ENCODE results near the gene E2F4.

E2F4 gene

GRCh38 chr16:67158637-67159600 lies 33.0 kb upstream of the E2F4 start:
- no peak for DNase-seq

GRCh38 chr16:67161595-67162058 lies 30.3 kb upstream of the E2F4 start:
- DNase-seq = no peak

- DNase-seq = no peak
Measured at GRCh38 chr16:67162506-67163163, 29.3 kb upstream of the E2F4 start.

- DNase-seq = no peak
Measured at GRCh38 chr16:67163164-67163998, 28.6 kb upstream of the E2F4 start.

GRCh38 chr16:67163999-67164558 lies 27.9 kb upstream of the E2F4 start:
- DNase-seq = no peak

- DNase-seq = no peak
Measured at GRCh38 chr16:67164599-67165061, 27.3 kb upstream of the E2F4 start, which contains the start of gene HSF4. TSS of gene HSF4 (plus strand) at chr16:67164745. CDS start at chr16:67164812, 67 bp downstream.

GRCh38 chr16:67165121-67166078 lies 26.6 kb upstream of the E2F4 start:
- DNase-seq = no peak

- DNase-seq = no peak
Measured at GRCh38 chr16:67166110-67166547, 25.8 kb upstream of the E2F4 start.

- no peak for DNase-seq
Measured at GRCh38 chr16:67166598-67167168, 25.3 kb upstream of the E2F4 start.

- DNase-seq = no peak
Measured at GRCh38 chr16:67167588-67167987, 24.4 kb upstream of the E2F4 start.

GRCh38 chr16:67169011-67169451 lies 22.9 kb upstream of the E2F4 start:
- no peak for DNase-seq

- no peak for DNase-seq
Measured at GRCh38 chr16:67169642-67170167, 22.2 kb upstream of the E2F4 start.

- peak; percentile 78 for DNase-seq
Measured at GRCh38 chr16:67170168-67170948, 21.6 kb upstream of the E2F4 start, which contains the start of gene NOL3. TSS of gene NOL3 (plus strand) at chr16:67170538.

- DNase-seq = no peak
Measured at GRCh38 chr16:67170949-67171649, 20.9 kb upstream of the E2F4 start.

GRCh38 chr16:67173323-67173722 lies 18.6 kb upstream of the E2F4 start:
- DNase-seq = no peak

GRCh38 chr16:67173808-67174705 lies 17.9 kb upstream of the E2F4 start:
- peak; percentile 66 for DNase-seq

GRCh38 chr16:67174706-67175231 lies 17.2 kb upstream of the E2F4 start:
- DNase-seq = no peak

- DNase-seq = no peak
Measured at GRCh38 chr16:67176662-67177061, 15.3 kb upstream of the E2F4 start.

All from NCI-H510A (cell line).